Activated T-cell treated with anti-CD3 and anti-CD28 coated beads, Interleukin-2, amount 50 U/mL, for 24 hours (primary cell): Measurements from ENCODE around the gene TEX14.
"Not testable (repeated sequence)": the region's sequence is repeated elsewhere in the genome, so short reads cannot be mapped to it uniquely, and the experiment has no call there.

Experiments used
- DNase-seq: peaks from one replicate; pipeline ENCODE4 v3.0.0-alpha.2; 2020
- H3K27ac Mint-ChIP-seq: 2 replicates; pipeline ENCODE4 v1.8.0; 2020; ENCODE audit warnings: mild to moderate bottlenecking, mixed read lengths
- H3K27me3 Mint-ChIP-seq: 2 replicates; pipeline ENCODE4 v1.8.0; 2020; ENCODE audit warnings: mixed read lengths
- H3K36me3 Mint-ChIP-seq: 2 replicates; pipeline ENCODE4 v1.8.0; 2020; ENCODE audit warnings: low read depth, mixed read lengths
- H3K4me1 Mint-ChIP-seq: 2 replicates; pipeline ENCODE4 v1.8.0; 2020; ENCODE audit warnings: low read depth, mixed read lengths
- H3K4me3 Mint-ChIP-seq: 2 replicates; pipeline ENCODE4 v1.8.0; 2020; ENCODE audit warnings: mild to moderate bottlenecking, moderate library complexity, mixed read lengths
- H3K9me3 Mint-ChIP-seq: 2 replicates; pipeline ENCODE4 v1.8.0; 2020; ENCODE audit warnings: mixed read lengths

The TEX14 gene

DNA sequence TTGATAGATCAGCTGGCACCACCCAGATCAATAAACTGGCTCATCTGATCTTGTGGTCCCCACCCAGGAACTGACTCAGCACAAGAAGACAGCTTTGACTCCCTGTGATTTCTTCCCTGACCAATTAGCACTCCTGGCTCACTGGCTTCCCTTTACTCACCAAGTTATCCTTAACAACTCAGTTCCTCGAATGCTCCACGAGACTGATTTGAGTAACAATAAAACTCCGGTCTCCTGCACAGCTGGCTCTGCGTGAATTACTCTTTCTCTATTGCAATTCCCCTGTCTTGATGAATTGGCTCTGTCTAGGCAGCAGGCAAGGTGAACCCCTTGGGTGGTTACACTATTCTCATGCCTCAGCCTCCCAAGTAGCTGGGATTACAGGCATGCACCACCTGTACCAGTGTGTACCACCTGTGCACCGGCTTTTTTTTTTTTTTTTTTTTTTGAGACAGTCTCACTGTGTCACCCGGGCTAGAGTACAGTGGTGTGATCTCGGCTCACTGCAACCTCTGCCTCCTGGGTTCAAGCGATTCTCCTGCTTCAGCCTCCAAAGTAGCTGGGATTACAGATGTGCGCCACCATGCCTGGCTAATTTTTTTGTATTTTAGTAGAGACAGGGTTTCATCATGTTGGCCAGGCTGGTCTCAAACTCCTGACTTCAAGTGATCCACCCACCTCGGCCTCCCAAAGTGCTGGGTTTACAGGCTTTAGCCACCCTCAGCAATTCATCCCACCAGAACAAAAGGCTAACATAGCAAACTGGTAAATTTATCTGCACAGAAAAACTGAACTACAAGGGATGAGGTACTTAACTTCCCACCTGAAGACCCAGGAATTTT is 33.7 kb downstream of the TEX14 start:
- H3K9me3 Mint-ChIP-seq, DNase-seq: not testable (repeated sequence)
- peak overlapping the region; percentile 100 for H3K27ac Mint-ChIP-seq

GRCh38 chr17:58648236-58648635 is 43.6 kb downstream of the TEX14 start:
- DNase-seq: no peak
- no peaks in the 10 kb centered on the region for H3K4me1 Mint-ChIP-seq
- no peaks in the 10 kb centered on the region for H3K9me3 Mint-ChIP-seq
- no peak overlapping the region for H3K4me3 Mint-ChIP-seq
- no peaks in the 10 kb centered on the region for H3K36me3 Mint-ChIP-seq
- no peak overlapping the region for H3K27ac Mint-ChIP-seq
- no peaks in the 10 kb centered on the region for H3K27me3 Mint-ChIP-seq

More for the DNA sequence above, 33.7 kb downstream of the TEX14 start:
- H3K27me3 Mint-ChIP-seq, H3K36me3 Mint-ChIP-seq: not testable (repeated sequence)
- Mint-ChIP-seq H3K4me1 (peaks cover 21% of the 10 kb centered on the region), H3K4me3 (peak overlapping the region; percentile 71)

DNA sequence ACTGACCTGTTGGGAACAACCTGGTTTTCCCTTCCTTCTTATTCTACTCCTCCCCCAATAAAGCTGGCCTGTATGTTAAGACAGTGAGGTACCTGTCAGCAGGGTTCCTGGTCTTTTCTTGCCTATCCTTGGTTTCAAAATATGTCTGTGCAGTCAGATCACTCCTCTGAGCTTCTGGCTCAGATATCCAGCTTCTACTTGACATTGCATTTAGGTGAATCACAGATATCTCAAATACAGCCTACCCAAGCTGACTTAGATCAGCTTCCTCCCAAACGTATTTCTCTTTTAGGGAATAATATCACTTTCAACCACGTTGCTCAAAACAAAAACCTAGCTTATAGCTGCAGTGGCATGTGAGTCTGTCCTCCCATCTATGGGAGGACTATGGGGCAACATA is 48.7 kb downstream of the TEX14 start:
- H3K36me3 Mint-ChIP-seq: no peaks in the 10 kb centered on the region
- no peak overlapping the region for H3K4me3 Mint-ChIP-seq
- H3K27me3 Mint-ChIP-seq: no peaks in the 10 kb centered on the region
- DNase-seq: no peak
- H3K9me3 Mint-ChIP-seq: no peaks in the 10 kb centered on the region
- no peak overlapping the region for H3K27ac Mint-ChIP-seq
- H3K4me1 Mint-ChIP-seq: peaks cover 3% of the 10 kb centered on the region

DNA sequence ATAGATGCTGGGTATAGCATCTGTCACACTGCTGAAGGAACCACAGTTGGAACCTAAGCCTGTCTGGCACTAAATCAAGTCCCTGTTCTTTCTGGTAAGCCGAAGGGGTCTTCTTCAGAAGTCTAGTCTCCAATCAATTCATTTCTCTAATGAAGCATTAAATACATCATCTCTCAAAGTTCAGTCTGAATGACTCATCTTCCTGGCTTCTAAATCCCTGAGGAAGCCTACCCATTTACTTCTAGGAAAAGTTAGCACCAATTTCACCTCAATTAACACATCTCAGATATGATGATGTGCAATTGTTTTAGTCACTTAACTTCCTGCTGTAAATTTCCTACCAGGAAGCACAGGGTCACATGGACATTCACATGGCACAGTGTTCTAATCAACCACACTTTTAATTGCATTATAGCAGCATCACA is 49.9 kb downstream of the TEX14 start:
- Mint-ChIP-seq H3K36me3 (no peaks in the 10 kb centered on the region), H3K4me1 (peaks cover 3% of the 10 kb centered on the region), H3K27ac (no peak overlapping the region), H3K27me3 (no peaks in the 10 kb centered on the region), H3K9me3 (no peaks in the 10 kb centered on the region), H3K4me3 (no peak overlapping the region)
- DNase-seq: no peak

DNA sequence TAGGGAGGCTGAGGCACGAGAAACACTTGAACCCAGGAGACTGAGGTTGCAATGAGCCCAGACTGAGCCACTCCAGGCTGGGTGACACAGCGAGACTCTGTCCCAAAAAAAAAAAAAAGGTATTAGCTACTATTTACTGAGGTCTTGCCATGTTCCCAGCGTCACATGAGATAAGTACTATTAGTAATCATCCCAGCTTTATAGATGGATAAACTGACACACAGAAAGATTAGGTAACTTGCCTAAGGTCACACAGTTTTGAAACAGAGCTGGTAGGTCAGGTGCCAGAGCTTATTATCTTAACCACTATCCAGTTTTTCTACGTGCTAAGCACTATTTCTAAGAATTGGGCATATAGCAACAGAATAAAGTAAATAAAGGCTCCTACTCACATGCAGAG is 51.6 kb downstream of the TEX14 start:
- Mint-ChIP-seq H3K4me3 (no peak overlapping the region), H3K27me3 (no peaks in the 10 kb centered on the region), H3K4me1 (peaks cover 3% of the 10 kb centered on the region), H3K36me3 (no peaks in the 10 kb centered on the region), H3K27ac (no peak overlapping the region), H3K9me3 (no peaks in the 10 kb centered on the region)
- DNase-seq: no peak

DNA sequence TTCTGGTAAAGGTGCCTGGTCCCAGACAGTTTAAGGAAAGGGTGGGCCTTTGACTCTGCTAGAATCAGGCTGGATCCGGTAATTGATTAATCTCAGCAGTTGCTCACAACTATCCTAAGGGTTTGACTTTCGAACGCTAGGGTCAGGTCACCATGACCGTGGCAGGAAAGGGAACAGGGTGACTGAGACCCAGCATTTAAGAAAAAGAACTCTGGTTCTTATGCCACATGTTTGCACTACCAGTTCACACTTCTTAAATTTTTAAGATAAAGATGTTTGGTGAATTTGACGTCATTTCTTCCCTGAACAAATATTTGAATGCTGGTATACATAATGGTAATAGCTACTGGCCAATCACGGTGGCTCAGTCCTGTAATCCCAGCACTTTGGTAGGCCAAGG is 52.2 kb downstream of the TEX14 start:
- Mint-ChIP-seq H3K36me3 (no peaks in the 10 kb centered on the region), H3K4me1 (peaks cover 3% of the 10 kb centered on the region), H3K27ac (no peak overlapping the region), H3K4me3 (no peak overlapping the region), H3K9me3 (no peaks in the 10 kb centered on the region), H3K27me3 (no peaks in the 10 kb centered on the region)
- DNase-seq: no peak

DNA sequence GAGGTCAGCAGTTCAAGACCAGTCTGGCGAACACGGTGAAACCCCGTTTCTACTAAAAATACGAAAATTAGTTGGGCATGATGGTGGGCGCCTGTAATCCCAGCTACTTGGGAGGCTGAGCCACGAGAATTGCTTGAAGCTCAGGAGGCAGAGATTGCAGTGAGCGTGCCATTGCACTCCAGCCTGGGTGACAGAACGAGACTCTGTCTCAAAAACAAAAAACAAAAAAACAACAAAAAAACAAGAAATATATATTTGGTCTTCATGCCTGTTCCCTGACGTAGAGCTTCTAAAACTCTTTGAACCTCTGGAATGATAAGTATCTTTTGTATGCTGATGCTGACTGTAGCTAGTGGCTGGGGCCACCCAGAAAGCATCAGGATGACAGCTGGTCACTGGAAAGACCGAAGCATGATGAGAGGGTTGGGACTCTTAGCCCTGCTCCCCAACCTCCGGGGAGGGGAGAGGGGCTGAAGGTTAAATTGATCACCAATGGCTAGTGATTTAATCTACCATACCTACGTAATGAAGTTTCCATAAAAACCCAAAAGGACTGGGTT is 54.8 kb downstream of the TEX14 start:
- Mint-ChIP-seq H3K27me3 (no peaks in the 10 kb centered on the region), H3K4me3 (no peak overlapping the region), H3K27ac (no peak overlapping the region), H3K4me1 (peaks cover 2% of the 10 kb centered on the region), H3K9me3 (no peaks in the 10 kb centered on the region), H3K36me3 (no peaks in the 10 kb centered on the region)
- no peak for DNase-seq

- Mint-ChIP-seq H3K4me3 (no peak overlapping the region), H3K36me3 (no peaks in the 10 kb centered on the region), H3K27ac (no peak overlapping the region), H3K4me1 (peaks cover 2% of the 10 kb centered on the region), H3K27me3 (no peaks in the 10 kb centered on the region), H3K9me3 (no peaks in the 10 kb centered on the region)
- peak; percentile 38 for DNase-seq
Measured at GRCh38 chr17:58632324-58633314, 59.2 kb downstream of the TEX14 start.

DNA sequence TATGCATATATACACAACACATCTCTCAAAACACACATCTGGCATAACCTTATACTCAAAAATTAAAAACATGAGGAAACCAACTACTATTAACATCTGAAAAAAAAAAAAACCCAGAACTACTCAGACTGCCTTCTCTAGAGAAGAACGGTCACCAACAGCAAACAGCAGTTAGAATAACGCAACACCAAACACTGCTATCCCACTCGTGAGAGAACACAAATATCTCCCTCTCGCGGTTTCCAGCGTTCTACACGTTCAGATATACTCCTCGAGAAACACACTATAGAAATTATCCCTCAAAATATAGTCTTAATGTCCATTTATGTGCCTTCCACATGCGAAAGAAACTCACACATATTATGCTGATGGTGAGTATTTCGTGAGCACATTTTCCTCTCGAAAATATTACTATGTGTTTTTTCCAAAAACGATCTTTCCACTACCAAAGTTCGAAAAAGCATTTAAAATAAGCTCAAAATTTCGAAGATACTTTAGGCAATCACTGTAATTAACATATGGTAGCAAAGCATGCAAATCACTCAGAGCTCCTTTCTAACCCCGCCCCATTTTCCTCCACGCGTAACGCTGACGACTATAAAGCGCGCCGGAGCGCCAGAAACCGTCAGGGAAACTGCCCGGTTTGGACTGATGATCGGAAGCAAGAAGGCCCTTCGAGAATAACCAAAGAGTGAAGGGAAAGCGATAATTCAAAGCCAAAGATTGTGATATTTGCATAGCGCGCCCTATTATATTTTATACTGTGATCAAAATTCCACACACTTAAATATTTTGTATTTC is 60.1 kb downstream of the TEX14 start:
- Mint-ChIP-seq H3K27me3 (no peaks in the 10 kb centered on the region), H3K4me3 (no peak overlapping the region), H3K36me3 (no peaks in the 10 kb centered on the region), H3K27ac (no peak overlapping the region), H3K4me1 (peaks cover 2% of the 10 kb centered on the region), H3K9me3 (no peaks in the 10 kb centered on the region)
- DNase-seq: peak; percentile 95

DNA sequence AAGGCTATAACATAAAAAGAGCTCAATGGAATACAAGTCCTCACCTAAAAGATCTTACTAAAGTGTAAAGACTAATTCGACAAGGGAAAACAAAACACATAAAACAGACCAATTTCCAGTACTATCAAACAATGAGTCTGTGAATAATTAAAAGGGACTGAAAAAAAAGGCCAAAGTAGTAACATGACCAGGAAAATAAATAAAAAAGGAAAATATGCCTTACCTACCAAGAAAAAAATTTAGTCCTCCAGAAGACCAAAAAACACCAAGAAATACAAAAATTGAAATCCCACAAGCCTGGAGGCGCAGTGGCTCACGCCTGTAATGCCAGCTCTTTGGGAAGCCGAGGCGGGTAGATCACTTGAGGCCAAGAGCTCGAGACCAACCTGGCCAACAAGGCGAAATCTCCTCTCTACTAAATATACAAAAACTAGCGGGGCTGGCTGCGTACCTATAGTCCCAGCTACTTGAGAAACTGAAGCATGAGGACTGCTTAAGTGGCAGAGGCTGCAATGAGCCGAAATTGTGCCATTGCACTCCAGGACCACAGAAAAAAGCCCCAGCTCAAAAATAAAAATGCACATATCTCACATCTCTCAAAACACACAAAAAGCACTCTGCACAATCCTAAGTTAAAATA is 60.8 kb downstream of the TEX14 start:
- Mint-ChIP-seq H3K9me3 (no peaks in the 10 kb centered on the region), H3K4me3 (no peak overlapping the region), H3K36me3 (no peaks in the 10 kb centered on the region), H3K27me3 (no peaks in the 10 kb centered on the region), H3K27ac (no peak overlapping the region), H3K4me1 (peaks cover 2% of the 10 kb centered on the region)
- DNase-seq: peak; percentile 48

DNA sequence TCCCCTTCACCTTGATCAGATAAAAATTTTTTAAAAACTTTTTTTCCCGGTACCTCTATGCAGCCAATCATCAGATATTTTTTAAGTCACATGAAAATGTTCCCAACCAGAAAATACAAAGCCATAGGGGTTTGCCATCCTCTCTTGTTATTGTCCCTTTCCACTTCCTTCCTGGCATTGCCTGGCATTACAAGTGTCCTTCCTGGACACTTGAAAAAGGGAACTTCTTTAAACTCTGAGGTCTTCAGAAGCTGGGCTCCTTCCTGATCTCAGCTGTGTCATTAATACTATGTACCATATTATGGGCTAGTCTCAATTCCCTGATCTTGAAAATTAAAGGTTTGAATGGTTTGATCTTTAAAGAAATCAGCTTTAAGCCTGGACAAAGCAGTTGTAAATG is 64.9 kb downstream of the TEX14 start:
- no peak for DNase-seq
- Mint-ChIP-seq H3K36me3 (no peaks in the 10 kb centered on the region), H3K4me3 (no peak overlapping the region), H3K9me3 (no peaks in the 10 kb centered on the region), H3K4me1 (no peaks in the 10 kb centered on the region), H3K27me3 (no peaks in the 10 kb centered on the region), H3K27ac (no peak overlapping the region)

- H3K27me3 Mint-ChIP-seq: no peaks in the 10 kb centered on the region
- no peaks in the 10 kb centered on the region for H3K9me3 Mint-ChIP-seq
- DNase-seq: no peak
- H3K36me3 Mint-ChIP-seq: no peaks in the 10 kb centered on the region
- no peaks in the 10 kb centered on the region for H3K4me1 Mint-ChIP-seq
- H3K27ac Mint-ChIP-seq: no peak overlapping the region
- H3K4me3 Mint-ChIP-seq: no peak overlapping the region
Measured at GRCh38 chr17:58624751-58625150, 67.1 kb downstream of the TEX14 start.

GRCh38 chr17:58621174-58621573 is 70.7 kb downstream of the TEX14 start:
- DNase-seq: no peak
- H3K4me1 Mint-ChIP-seq: peaks cover under 1% of the 10 kb centered on the region
- no peaks in the 10 kb centered on the region for H3K9me3 Mint-ChIP-seq
- no peaks in the 10 kb centered on the region for H3K36me3 Mint-ChIP-seq
- no peak overlapping the region for H3K4me3 Mint-ChIP-seq
- H3K27me3 Mint-ChIP-seq: no peaks in the 10 kb centered on the region
- no peak overlapping the region for H3K27ac Mint-ChIP-seq

DNA sequence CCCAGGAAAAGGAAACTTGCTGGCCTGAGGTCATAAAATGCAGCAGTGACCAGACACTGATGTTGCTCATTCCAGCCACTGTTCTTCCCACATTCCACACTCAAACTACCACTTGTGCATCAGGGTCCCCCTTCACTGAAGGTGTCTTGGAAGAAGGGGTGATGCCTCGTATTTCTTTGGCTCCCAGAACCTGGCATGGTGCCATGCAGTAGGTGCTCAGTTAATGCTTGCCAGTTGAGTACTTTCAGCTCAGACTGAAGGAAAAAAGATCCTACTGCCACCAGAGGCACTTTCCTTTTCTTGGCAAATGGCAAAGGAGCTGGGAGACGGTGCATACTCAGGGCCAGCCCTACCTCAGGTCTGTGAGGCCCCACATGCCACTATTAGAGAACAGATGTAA is 73.5 kb downstream of the TEX14 start:
- Mint-ChIP-seq H3K27me3 (no peaks in the 10 kb centered on the region), H3K36me3 (no peaks in the 10 kb centered on the region), H3K4me3 (no peak overlapping the region), H3K27ac (no peak overlapping the region), H3K4me1 (peaks cover 10% of the 10 kb centered on the region), H3K9me3 (no peaks in the 10 kb centered on the region)
- DNase-seq: no peak
